ENCODE measurements around the gene SIK3.

Gene SIK3

GRCh38 chr11:116929414-116930090 is 168.7 kb downstream of the SIK3 start:
- no peak for DNase-seq (ENCODE audit: low read depth)

- no peak for DNase-seq (ENCODE audit: low read depth)
These were observed 169.4 kb downstream of the SIK3 start for GRCh38 chr11:116928845-116929244.

- no peak for DNase-seq (ENCODE audit: low read depth)
These were observed 170.0 kb downstream of the SIK3 start for GRCh38 chr11:116928102-116928777.

GRCh38 chr11:116927163-116927974 is 170.9 kb downstream of the SIK3 start:
- DNase-seq (ENCODE audit: low read depth) = no peak

- DNase-seq (ENCODE audit: low read depth) = no peak
These were observed 173.2 kb downstream of the SIK3 start for GRCh38 chr11:116925050-116925449.

- DNase-seq (ENCODE audit: low read depth) = no peak
These were observed 179.1 kb downstream of the SIK3 start for GRCh38 chr11:116918925-116919655.

- no peak for DNase-seq (ENCODE audit: low read depth)
These were observed 180.6 kb downstream of the SIK3 start for GRCh38 chr11:116917632-116918031.

- DNase-seq (ENCODE audit: low read depth) = no peak
These were observed 181.3 kb downstream of the SIK3 start for GRCh38 chr11:116916886-116917285.

GRCh38 chr11:116916052-116916451 is 182.2 kb downstream of the SIK3 start:
- no peak for DNase-seq (ENCODE audit: low read depth)

- no peak for DNase-seq (ENCODE audit: low read depth)
These were observed 185.2 kb downstream of the SIK3 start for GRCh38 chr11:116913000-116913399.

- no peak for DNase-seq (ENCODE audit: low read depth)
These were observed 186.1 kb downstream of the SIK3 start for GRCh38 chr11:116911976-116912734.

- no peak for DNase-seq (ENCODE audit: low read depth)
These were observed 187.4 kb downstream of the SIK3 start for GRCh38 chr11:116910847-116911246.

GRCh38 chr11:116910378-116910777 is 187.8 kb downstream of the SIK3 start:
- no peak for DNase-seq (ENCODE audit: low read depth)

GRCh38 chr11:116909245-116909644 is 189.0 kb downstream of the SIK3 start:
- no peak for DNase-seq (ENCODE audit: low read depth)

- no peak for DNase-seq (ENCODE audit: low read depth)
These were observed 191.7 kb downstream of the SIK3 start for GRCh38 chr11:116906479-116906878.

- DNase-seq (ENCODE audit: low read depth) = no peak
These were observed 195.1 kb downstream of the SIK3 start for GRCh38 chr11:116903090-116903489.

GRCh38 chr11:116901964-116902688 is 196.1 kb downstream of the SIK3 start:
- DNase-seq (ENCODE audit: low read depth) = no peak

GRCh38 chr11:116901211-116901610 is 197.0 kb downstream of the SIK3 start:
- DNase-seq (ENCODE audit: low read depth) = no peak

- no peak for DNase-seq (ENCODE audit: low read depth)
These were observed 202.0 kb downstream of the SIK3 start for GRCh38 chr11:116896211-116896610.

GRCh38 chr11:116895048-116895757 is 203.0 kb downstream of the SIK3 start:
- no peak for DNase-seq (ENCODE audit: low read depth)

All from fibroblast of the conjunctiva (primary cell).